Esophagus squamous epithelium (tissue), 4 donors: Measurements from ENCODE around the gene DHCR24.

Experiments
- POLR2A ChIP-seq, 4 donors: fragments of 450-650 bp; IDR thresholded peaks; one replicate each; pipeline ENCODE4 v1.6.1; 2017; ENCODE audit warnings: antibody characterized with exemption in 4 of 4, mild to moderate bottlenecking in 4 of 4, moderate library complexity in 3 of 4
- TF ChIP-seq, protein P1 (sequence below), 6 experiments: fragments of 450-650 bp in 4 of 6; fragments of 200-600 bp in 2 of 6; sonication (generic) in 2 of 6; IDR thresholded peaks; one replicate each; pipeline ENCODE4 v1.5.1; 2016 to 2019; ENCODE audit warnings: antibody characterized with exemption in 6 of 6, mild to moderate bottlenecking in 4 of 6, moderate library complexity in 4 of 6

DNA sequence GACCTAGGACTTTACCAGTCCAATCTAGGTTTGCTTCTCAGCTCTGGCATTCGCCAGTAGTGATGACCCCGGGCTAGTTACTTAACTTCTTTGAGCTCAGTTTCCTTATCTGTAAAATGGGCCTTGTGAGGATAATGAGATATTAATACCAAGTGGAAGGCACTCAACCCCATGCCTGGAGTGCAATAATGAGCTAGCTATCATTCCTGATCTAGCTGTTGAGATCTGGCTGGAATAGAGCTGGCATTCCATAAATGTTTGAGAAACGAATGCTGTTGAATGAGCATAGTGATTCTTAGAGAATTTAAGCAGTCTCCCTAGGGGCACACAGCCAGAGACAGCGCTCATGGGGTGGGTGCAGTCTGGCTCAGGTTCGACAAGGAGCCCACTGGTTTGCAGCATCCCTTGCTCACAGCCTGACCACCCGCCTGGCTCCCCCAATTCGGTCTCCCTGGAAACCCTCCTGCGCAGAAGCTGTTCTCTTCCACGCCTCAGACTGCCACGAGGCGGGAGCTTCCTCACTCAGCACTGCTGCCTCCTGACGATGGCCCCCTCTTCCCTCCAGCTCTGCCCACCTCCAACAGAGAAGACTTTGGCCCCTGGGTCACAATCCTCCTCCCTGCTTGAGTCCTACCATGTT lies 32.5 kb downstream of the DHCR24 start:
- TF ChIP-seq, protein P1, sequence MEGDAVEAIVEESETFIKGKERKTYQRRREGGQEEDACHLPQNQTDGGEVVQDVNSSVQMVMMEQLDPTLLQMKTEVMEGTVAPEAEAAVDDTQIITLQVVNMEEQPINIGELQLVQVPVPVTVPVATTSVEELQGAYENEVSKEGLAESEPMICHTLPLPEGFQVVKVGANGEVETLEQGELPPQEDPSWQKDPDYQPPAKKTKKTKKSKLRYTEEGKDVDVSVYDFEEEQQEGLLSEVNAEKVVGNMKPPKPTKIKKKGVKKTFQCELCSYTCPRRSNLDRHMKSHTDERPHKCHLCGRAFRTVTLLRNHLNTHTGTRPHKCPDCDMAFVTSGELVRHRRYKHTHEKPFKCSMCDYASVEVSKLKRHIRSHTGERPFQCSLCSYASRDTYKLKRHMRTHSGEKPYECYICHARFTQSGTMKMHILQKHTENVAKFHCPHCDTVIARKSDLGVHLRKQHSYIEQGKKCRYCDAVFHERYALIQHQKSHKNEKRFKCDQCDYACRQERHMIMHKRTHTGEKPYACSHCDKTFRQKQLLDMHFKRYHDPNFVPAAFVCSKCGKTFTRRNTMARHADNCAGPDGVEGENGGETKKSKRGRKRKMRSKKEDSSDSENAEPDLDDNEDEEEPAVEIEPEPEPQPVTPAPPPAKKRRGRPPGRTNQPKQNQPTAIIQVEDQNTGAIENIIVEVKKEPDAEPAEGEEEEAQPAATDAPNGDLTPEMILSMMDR (IDR thresholded peaks at IDR 0.05), result no peak
- no peak for TF ChIP-seq POLR2A (IDR thresholded peaks at IDR 0.05)
